Measurements from ENCODE around the gene FHL3.
"Not testable (repeated sequence)": the region's sequence is repeated elsewhere in the genome, so short reads cannot be mapped to it uniquely, and the experiment has no call there.

The FHL3 gene

GRCh38 chr1:37987679-37988078 lies 17.6 kb downstream of the FHL3 start:
- DNase-seq (ENCODE audit: low read depth in 3 of 3): no peak

DNA sequence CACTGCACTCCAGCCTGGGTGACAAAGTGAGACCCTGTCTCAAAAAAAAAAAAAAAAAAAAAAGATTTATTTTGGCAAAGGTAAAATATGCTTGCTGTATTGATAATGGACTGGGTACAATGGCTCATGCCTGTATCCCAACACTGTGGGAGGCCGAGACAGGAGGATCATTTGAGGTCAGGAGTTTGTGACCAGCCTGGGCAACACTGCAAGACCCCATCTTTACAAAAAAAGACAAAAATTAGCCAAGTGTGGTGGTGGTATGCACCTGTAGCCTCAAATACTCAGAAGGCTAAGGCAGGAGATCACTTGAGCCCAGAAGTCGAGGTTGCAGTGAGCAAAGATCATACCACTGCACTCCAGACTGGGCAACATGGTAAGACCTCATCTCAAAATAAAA lies 21.8 kb downstream of the FHL3 start:
- DNase-seq (ENCODE audit: low read depth in 3 of 3): no peak

- DNase-seq (ENCODE audit: low read depth in 3 of 3): no peak
Measured at GRCh38 chr1:37978541-37978940, 26.8 kb downstream of the FHL3 start.

GRCh38 chr1:37975083-37975482 lies 30.2 kb downstream of the FHL3 start:
- not testable (repeated sequence) for DNase-seq (ENCODE audit: low read depth in 3 of 3)

- no peak for DNase-seq (ENCODE audit: low read depth in 3 of 3)
Measured at GRCh38 chr1:37974567-37974966, 30.7 kb downstream of the FHL3 start.

- not testable (repeated sequence) for DNase-seq (ENCODE audit: low read depth in 3 of 3)
Measured at GRCh38 chr1:37973684-37974083, 31.6 kb downstream of the FHL3 start.

- no peak for DNase-seq (ENCODE audit: low read depth in 3 of 3)
Measured at GRCh38 chr1:37965301-37965700, 40.0 kb downstream of the FHL3 start.

GRCh38 chr1:37964106-37964505 lies 41.2 kb downstream of the FHL3 start:
- not testable (repeated sequence) for DNase-seq (ENCODE audit: low read depth in 3 of 3)

GRCh38 chr1:37958690-37959089 lies 46.6 kb downstream of the FHL3 start:
- DNase-seq (ENCODE audit: low read depth in 3 of 3): no peak

DNA sequence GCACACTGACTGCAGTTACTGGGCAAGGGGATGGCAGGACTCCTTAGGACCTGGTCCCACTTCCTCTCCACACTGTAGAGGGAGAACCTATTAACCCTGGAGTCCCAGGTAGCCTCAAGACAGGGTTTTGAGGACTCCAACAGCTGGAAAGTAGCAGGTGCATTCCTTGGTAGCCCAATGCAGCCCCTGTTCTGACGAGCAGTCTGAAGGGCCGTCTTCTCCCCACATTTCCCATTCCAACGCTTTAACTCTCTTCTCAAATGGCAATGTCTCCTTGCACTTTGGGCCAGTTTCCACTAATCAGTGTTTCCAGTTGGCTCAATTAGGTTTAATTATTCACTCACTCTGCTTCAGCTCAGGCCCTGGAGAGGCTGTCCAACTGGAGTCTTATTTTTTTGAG lies 49.6 kb downstream of the FHL3 start:
- no peak for DNase-seq (ENCODE audit: low read depth in 3 of 3)

DNA sequence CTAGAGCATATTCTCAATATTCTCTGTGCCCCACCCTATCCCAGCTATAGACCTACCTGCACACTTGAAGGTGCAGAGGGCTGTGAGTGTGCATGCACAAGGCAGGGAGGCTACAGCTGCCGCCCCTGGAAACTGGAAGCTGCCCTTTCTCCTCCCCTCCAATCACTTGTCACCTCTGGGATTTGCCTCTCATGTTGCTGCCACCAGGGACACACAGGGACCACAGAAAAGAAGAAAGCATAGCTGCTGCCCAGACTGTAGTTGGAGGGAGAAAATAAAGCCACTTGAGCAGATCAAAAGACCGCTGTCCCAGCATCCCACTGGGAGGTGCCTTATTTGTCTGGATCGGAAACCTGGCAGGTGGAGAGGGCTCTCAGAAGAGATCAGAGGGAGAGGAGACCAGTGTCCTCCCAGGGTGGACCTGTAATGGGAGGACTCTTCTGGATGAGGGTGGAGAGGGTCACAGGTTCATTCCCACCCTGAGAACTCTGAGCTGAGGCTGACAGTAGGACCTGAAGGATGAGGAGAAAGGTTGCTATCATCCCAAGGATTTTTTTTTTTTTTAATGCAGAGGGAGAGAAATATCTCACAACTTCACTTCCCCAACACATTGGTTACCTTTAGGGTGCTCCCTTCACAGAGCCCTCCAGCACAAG lies 50.9 kb downstream of the FHL3 start:
- no peak for DNase-seq (ENCODE audit: low read depth in 3 of 3)

GRCh38 chr1:37952738-37953137 lies 52.6 kb downstream of the FHL3 start:
- DNase-seq (ENCODE audit: low read depth in 3 of 3): no peak

DNA sequence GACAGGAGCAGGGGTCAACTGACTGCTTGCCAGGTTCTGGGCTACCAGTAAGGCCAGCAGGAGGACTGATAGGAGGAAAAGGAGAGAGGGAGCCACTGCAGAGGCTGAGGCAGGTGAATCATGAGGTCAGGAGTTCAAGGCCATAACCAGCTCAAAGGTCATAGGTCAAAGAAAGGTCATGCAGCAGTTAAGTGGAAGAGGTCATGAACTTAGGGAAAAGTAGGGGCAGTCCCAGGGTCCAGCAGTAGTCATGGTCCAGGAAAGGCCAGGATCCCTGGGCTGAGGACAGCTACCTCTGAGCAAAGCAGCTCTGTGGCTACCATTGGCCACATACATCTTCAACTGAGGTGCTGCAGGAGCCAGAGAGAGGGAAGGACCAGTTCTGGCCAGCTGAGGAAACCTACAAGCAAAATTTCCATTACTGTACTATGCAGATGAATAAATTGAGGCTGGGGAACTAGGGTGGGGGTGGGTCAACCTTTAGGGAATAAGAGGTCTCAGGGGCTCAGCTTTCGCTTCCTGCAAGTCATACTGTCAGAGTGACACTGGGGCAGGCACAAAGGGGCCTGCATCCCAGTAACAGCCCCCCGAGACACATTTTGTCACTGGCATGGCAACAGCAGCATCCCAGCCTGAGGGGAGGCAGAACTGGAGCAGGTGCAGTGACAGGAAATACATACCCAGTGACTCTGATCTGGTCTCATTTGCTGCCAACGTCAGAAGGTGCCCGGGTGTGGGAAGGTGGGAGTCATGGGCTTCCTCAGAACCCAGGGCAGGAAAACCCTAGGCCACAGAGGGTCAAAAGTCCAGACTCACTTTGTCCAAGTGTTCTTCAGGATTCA lies 53.3 kb downstream of the FHL3 start:
- DNase-seq (ENCODE audit: low read depth in 3 of 3): no peak

DNA sequence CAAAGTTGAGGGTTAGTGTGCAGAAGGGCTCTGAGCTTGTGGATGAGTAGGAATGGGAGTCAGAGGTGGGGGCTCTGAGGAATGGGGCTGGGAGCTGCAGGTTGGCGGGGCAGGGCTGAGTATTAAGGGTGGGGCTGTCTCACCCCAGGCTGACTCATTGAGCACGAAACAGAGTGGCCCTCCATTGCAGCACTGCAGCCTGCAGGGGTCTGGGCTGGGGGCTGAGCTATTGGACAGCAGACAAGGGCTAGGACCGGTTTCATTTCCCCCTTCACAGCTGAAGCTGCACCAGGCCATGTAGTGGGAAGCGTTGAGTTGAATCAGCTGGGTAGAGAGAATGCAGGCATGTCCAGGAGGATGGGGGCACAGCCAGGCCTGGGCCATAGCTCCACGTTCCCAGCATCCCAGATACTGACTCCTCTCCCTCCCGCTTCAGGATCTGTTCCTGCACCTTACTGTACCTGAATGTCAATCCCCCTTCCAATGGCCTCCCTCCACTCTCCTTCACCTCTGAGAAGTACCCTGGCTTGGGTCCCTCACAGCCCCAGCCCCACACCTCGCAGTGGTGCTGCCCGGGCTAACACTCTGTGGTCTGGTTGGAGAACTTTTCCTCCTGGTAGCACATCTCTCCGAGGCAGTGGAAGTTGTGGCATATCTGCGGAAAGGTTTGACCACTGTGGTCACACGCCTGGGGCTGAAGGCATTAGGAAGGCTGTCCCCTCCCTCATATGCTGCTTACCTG lies 54.1 kb downstream of the FHL3 start:
- no peak for DNase-seq (ENCODE audit: low read depth in 3 of 3)

DNA sequence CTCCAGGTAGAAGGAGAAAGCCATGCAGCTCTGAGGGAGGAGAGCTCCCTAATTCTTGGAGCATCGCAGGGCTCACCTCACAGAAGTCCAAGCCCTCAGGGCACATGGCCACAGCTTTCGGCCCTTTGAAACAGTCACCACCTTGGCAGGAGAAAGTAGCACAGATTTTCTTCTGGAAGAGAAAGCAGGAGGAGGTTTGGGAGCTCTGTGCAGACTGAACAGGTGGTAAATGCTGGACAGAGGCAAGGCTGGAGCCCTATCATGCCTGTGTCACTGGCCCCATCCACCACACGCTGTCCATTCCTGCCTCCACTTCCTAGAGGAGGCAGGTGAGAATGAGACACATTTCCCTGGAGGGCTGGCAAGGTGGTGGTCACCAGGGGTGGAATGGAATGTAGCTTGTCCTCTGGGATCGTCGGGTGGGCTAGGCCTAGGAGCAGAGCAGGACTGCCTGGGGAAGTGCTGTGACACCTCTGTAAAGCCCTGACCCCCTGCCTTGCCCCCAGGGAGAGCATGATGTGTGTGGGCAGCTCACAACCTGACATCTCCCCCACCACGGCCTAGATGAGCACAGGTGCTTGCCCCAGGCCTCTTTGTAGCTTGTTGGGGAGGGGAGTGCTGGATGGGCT lies 55.7 kb downstream of the FHL3 start:
- no peak for DNase-seq (ENCODE audit: low read depth in 3 of 3)

DNA sequence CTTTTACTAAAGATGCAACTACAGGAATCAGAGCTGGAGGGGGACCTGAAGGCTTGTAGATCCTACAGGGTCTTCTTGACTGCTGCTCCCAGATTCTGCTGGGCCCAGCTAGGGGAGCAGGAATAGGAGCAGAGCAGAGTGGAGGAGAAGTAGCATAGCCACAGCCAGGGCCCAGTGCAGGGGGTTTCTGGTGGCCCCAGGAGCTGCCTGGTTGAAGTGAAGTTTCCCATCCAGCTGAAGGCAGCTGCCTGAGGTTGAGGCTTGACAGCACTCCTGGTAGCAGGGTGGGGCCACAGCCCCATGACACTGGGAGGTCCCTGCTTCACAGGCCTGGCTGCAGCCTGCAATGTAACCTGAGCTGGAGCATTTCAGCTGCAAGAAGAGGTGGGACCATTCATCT lies 56.5 kb downstream of the FHL3 start:
- no peak for DNase-seq (ENCODE audit: low read depth in 3 of 3)

DNA sequence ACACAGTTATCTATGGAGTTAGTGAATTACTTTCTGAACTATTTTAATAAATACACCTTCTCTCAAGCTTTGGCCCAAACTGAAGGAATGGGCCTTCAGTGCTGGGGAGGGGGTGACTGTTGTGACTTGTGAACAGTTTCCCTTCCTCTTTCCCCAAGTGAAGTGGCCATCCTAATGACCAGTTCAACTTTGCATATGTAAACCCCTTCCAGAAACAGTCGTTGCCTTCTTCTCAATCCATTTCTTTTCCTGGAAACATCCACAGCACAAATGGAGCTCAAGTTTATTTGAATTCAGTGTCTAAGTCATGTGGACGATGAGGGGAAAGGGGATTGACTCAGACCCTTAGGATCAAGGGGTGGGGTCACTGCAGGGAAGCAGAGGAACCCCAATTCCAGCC lies 57.1 kb downstream of the FHL3 start:
- no peak for DNase-seq (ENCODE audit: low read depth in 3 of 3)

- DNase-seq (ENCODE audit: low read depth in 3 of 3): no peak
Measured at GRCh38 chr1:37947364-37947763, 58.0 kb downstream of the FHL3 start.
